RCC 7860 (cell line): ENCODE results near the gene UCK1.

Experiments used
- DNase-seq: peaks from one replicate; pipeline ENCODE4 v3.0.0-alpha.2; 2015; ENCODE audit warnings: low spot score
- FAIRE-seq: peaks from 2 replicates; lab custom pipeline; 2012; peaks lifted over from hg19 to GRCh38; lab: Jason Lieb, UNC

UCK1 gene

GRCh38 chr9:131499254-131499767 is 31.8 kb downstream of the UCK1 start:
- FAIRE-seq (no peak), DNase-seq (no peak)

- FAIRE-seq = no peak
- no peak for DNase-seq
These were observed 34.1 kb downstream of the UCK1 start for GRCh38 chr9:131496844-131497405.

- DNase-seq (no peak), FAIRE-seq (no peak)
These were observed 35.3 kb downstream of the UCK1 start for GRCh38 chr9:131495785-131496184.

GRCh38 chr9:131494296-131494870 is 36.7 kb downstream of the UCK1 start:
- no peak for FAIRE-seq

GRCh38 chr9:131492070-131492469 is 39.0 kb downstream of the UCK1 start:
- FAIRE-seq = no peak
- no peak for DNase-seq

More at GRCh38 chr9:131494296-131494870, 36.7 kb downstream of the UCK1 start:
- DNase-seq = no peak

- DNase-seq (no peak), FAIRE-seq (no peak)
These were observed 39.9 kb downstream of the UCK1 start for GRCh38 chr9:131491001-131491710.

- FAIRE-seq (no peak), DNase-seq (no peak)
These were observed 40.5 kb downstream of the UCK1 start for GRCh38 chr9:131490514-131490913.

- FAIRE-seq (no peak), DNase-seq (no peak)
These were observed 43.4 kb downstream of the UCK1 start for GRCh38 chr9:131487621-131488031.

- FAIRE-seq = no peak
- no peak for DNase-seq
These were observed 44.1 kb downstream of the UCK1 start for GRCh38 chr9:131487001-131487400.

- no peak for DNase-seq
- no peak for FAIRE-seq
These were observed 45.2 kb downstream of the UCK1 start for GRCh38 chr9:131485728-131486422.

GRCh38 chr9:131485206-131485605 is 45.9 kb downstream of the UCK1 start:
- no peak for FAIRE-seq
- no peak for DNase-seq

GRCh38 chr9:131484560-131485185 is 46.4 kb downstream of the UCK1 start:
- FAIRE-seq = no peak
- DNase-seq = no peak

GRCh38 chr9:131484051-131484445 is 47.0 kb downstream of the UCK1 start:
- no peak for DNase-seq
- FAIRE-seq = no peak

GRCh38 chr9:131483319-131484050 is 47.6 kb downstream of the UCK1 start:
- no peak for DNase-seq
- no peak for FAIRE-seq

- no peak for FAIRE-seq
- DNase-seq = no peak
These were observed 48.6 kb downstream of the UCK1 start for GRCh38 chr9:131482343-131483006.

- FAIRE-seq (no peak), DNase-seq (no peak)
These were observed 49.4 kb downstream of the UCK1 start for GRCh38 chr9:131481441-131482342.

GRCh38 chr9:131480258-131480657 is 50.8 kb downstream of the UCK1 start:
- no peak for FAIRE-seq
- DNase-seq = no peak

GRCh38 chr9:131478911-131479310 is 52.2 kb downstream of the UCK1 start:
- FAIRE-seq = no peak
- DNase-seq = no peak

- FAIRE-seq (no peak), DNase-seq (no peak)
These were observed 52.6 kb downstream of the UCK1 start for GRCh38 chr9:131478421-131478868.
